MM.1S (cell line): Measurements from ENCODE around the gene CD40.

Experiments
- DNase-seq: peaks from one replicate; pipeline ENCODE4 v3.0.0-alpha.2; 2015
- H2AFZ ChIP-seq: fragments of 300-600 bp; sonication (generic); 2 replicates; pipeline ENCODE4 v1.6.0; 2016; ENCODE audit warnings: antibody characterized with exemption, low read length
- H3F3A ChIP-seq: fragments of 300-600 bp; sonication (generic); 2 replicates; pipeline ENCODE4 v1.6.1; 2016; ENCODE audit warnings: mild to moderate bottlenecking, antibody characterized with exemption, low read length, moderate library complexity, mixed read lengths; ENCODE audit not compliant: insufficient read depth
- H3K27ac ChIP-seq: fragments of 300-600 bp; sonication (generic); 2 replicates; pipeline ENCODE4 v1.5.1; 2016; ENCODE audit warnings: mild to moderate bottlenecking, low read length
- H3K27me3 ChIP-seq: fragments of 300-600 bp; sonication (generic); replicated peaks from 2 replicates; pipeline ENCODE4 v1.6.0; 2016; ENCODE audit warnings: low read length; ENCODE audit not compliant: insufficient read depth
- H3K36me3 ChIP-seq: fragments of 300-600 bp; sonication (generic); replicated peaks from 2 replicates; pipeline ENCODE4 v1.6.1; 2016; ENCODE audit warnings: mild to moderate bottlenecking, low read length, mixed read lengths; ENCODE audit not compliant: insufficient read depth
- H3K4me1 ChIP-seq: fragments of 300-600 bp; sonication (generic); 2 replicates; pipeline ENCODE4 v1.6.1; 2016; ENCODE audit warnings: low read length, mixed read lengths
- H3K4me2 ChIP-seq: fragments of 300-600 bp; sonication (generic); 2 replicates; pipeline ENCODE4 v1.6.0; 2016; ENCODE audit warnings: low read depth, low read length
- H3K4me3 ChIP-seq: fragments of 300-600 bp; sonication (generic); 2 replicates; pipeline ENCODE4 v1.5.1; 2016; ENCODE audit warnings: low read length, mixed read lengths
- H3K79me2 ChIP-seq: fragments of 300-600 bp; sonication (generic); 2 replicates; pipeline ENCODE4 v1.6.1; 2016; ENCODE audit warnings: mixed run types, low read length, mixed read lengths
- H3K9ac ChIP-seq: fragments of 300-600 bp; sonication (generic); 2 replicates; pipeline ENCODE4 v1.6.1; 2016; ENCODE audit warnings: low read length, mixed read lengths
- H3K9me2 ChIP-seq: fragments of 300-600 bp; sonication (generic); replicated peaks from 2 replicates; pipeline ENCODE4 v1.6.1; 2016; ENCODE audit warnings: mild to moderate bottlenecking, low read length, mixed read lengths; ENCODE audit not compliant: insufficient read depth
- H3K9me3 ChIP-seq: fragments of 300-600 bp; sonication (generic); replicated peaks from 2 replicates; pipeline ENCODE4 v1.6.1; 2016; ENCODE audit warnings: mild to moderate bottlenecking, low read length, mixed read lengths; ENCODE audit not compliant: insufficient read depth
- H4K20me1 ChIP-seq: fragments of 300-600 bp; sonication (generic); 2 replicates; pipeline ENCODE4 v1.6.1; 2016; ENCODE audit warnings: mild to moderate bottlenecking, low read length, moderate library complexity, mixed read lengths; ENCODE audit not compliant: insufficient read depth
- EZH2 ChIP-seq: fragments of 300-600 bp; sonication (generic); optimal IDR thresholded peaks from 2 replicates; pipeline ENCODE3; 2017; ENCODE audit warnings: low read depth, mild to moderate bottlenecking, antibody characterized with exemption, low read length, mixed read lengths
- EZH2phosphoT487 ChIP-seq: fragments of 300-600 bp; sonication (generic); IDR thresholded peaks from 2 replicates; pipeline ENCODE4 v1.6.1; 2018; ENCODE audit warnings: antibody characterized with exemption, low read length
- TF ChIP-seq, protein P1 (sequence below): fragments of 300-600 bp; sonication (generic); IDR thresholded peaks from 2 replicates; pipeline ENCODE4 v1.5.1; 2016; ENCODE audit warnings: antibody characterized with exemption, low read length, mixed read lengths

CD40 gene

DNA sequence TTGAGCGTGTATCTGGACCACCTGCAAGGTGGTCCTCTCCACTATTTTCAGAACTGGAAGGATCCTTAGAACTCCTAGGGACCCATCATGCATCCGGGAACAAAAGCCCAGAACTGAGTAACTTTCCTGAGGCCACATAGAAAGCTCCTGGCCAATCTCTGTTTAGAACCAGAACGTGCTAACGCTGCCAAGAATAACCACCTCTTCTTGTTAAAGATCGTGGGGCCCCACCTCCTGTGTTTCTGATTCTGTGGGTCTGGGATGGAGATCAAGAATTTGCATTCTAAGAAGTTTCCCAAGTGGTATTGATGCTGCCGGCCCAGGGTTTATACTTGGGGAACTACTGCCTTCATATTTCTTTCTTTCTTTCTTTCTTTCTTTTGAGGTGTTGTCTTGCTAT lies 13.3 kb downstream of the CD40 start:
- peaks cover 35% of the 10 kb centered on the region for H3K27me3 ChIP-seq
- no peak for DNase-seq
- TF ChIP-seq EZH2: no peak
- TF ChIP-seq, protein P1, sequence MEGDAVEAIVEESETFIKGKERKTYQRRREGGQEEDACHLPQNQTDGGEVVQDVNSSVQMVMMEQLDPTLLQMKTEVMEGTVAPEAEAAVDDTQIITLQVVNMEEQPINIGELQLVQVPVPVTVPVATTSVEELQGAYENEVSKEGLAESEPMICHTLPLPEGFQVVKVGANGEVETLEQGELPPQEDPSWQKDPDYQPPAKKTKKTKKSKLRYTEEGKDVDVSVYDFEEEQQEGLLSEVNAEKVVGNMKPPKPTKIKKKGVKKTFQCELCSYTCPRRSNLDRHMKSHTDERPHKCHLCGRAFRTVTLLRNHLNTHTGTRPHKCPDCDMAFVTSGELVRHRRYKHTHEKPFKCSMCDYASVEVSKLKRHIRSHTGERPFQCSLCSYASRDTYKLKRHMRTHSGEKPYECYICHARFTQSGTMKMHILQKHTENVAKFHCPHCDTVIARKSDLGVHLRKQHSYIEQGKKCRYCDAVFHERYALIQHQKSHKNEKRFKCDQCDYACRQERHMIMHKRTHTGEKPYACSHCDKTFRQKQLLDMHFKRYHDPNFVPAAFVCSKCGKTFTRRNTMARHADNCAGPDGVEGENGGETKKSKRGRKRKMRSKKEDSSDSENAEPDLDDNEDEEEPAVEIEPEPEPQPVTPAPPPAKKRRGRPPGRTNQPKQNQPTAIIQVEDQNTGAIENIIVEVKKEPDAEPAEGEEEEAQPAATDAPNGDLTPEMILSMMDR: no peak
- no peak for TF ChIP-seq EZH2phosphoT487
- no peak overlapping the region for H3K4me2 ChIP-seq
- no peaks in the 10 kb centered on the region for H4K20me1 ChIP-seq
- H3K9me2 ChIP-seq: no peaks in the 10 kb centered on the region
- no peak overlapping the region for H2AFZ ChIP-seq
- H3K27ac ChIP-seq: no peak overlapping the region
- H3K79me2 ChIP-seq: no peaks in the 10 kb centered on the region
- H3K4me3 ChIP-seq: no peak overlapping the region
- no peaks in the 10 kb centered on the region for H3K36me3 ChIP-seq
- no peaks in the 10 kb centered on the region for H3F3A ChIP-seq
- H3K4me1 ChIP-seq: no peaks in the 10 kb centered on the region
- no peaks in the 10 kb centered on the region for H3K9me3 ChIP-seq
- H3K9ac ChIP-seq: no peak overlapping the region

DNA sequence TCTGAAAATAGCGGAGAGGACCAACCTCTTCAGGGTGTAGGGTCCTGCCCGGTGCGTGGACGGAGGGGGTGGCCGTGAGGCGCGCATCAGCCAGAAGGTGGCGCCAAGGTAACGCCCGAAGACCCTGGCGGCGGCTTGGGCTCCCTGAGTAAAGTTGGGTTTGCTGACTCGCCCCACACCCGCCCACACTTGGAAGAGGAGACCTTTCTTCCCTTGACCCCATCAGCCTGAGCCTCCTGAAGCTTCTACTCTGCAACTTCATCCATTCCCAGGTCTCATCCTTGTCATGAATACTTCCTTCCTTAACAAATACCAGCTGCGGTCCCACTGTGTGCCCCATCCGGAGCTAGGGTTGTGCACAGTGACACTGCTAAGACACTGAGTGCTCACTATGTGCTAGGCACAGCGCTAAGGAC lies 14.6 kb downstream of the CD40 start:
- H3K27ac ChIP-seq: no peak overlapping the region
- no peaks in the 10 kb centered on the region for H3K36me3 ChIP-seq
- no peaks in the 10 kb centered on the region for H3F3A ChIP-seq
- DNase-seq: peak; percentile 59
- no peaks in the 10 kb centered on the region for H4K20me1 ChIP-seq
- no peak overlapping the region for H2AFZ ChIP-seq
- TF ChIP-seq EZH2phosphoT487: no peak
- TF ChIP-seq, protein P1: peak; percentile 78
- H3K9me2 ChIP-seq: no peaks in the 10 kb centered on the region
- H3K79me2 ChIP-seq: no peaks in the 10 kb centered on the region
- no peaks in the 10 kb centered on the region for H3K4me1 ChIP-seq
- H3K27me3 ChIP-seq: peaks cover 39% of the 10 kb centered on the region
- no peak overlapping the region for H3K4me3 ChIP-seq
- no peak overlapping the region for H3K9ac ChIP-seq
- no peaks in the 10 kb centered on the region for H3K9me3 ChIP-seq
- no peak overlapping the region for H3K4me2 ChIP-seq

DNA sequence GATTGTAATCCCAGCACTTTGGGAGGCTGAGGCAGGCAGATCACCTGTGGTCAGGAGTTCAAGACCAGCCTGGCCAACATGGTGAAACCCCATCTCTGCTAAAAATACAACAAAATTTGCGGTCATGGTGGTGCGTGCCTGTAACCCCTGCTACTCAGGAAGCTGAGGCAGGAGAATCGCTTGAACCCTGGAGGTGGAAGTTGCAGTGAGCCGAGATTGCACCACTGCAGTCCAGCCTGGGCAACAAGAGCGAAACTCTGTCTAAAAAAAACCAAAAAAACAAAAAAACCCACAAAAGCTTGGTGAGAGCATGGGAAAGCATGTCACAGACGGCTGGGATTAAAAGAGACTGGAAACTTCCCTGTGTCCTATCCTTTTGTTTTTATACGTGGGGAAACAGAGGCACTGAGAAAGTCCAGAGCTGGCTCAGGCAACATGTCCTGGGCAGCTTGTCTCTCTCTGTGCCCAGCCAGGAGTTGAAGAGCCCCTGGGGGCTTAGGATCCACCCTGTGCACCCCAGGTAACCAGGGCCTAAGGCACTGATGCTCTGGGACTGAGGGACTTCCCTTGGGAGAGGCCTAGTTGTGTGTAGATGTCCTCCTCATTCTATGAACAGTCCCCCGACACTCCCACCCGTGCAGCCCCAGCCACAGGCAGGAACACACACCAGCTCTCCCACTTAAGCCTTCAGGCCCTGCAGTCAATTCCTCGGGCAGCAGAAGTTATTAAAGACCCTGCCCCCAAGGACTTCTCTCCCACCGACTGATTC lies 16.0 kb downstream of the CD40 start:
- no peaks in the 10 kb centered on the region for H3F3A ChIP-seq
- no peaks in the 10 kb centered on the region for H4K20me1 ChIP-seq
- no peak overlapping the region for H3K27ac ChIP-seq
- no peaks in the 10 kb centered on the region for H3K79me2 ChIP-seq
- no peak overlapping the region for H3K4me3 ChIP-seq
- no peak overlapping the region for H2AFZ ChIP-seq
- H3K9me2 ChIP-seq: no peaks in the 10 kb centered on the region
- no peaks in the 10 kb centered on the region for H3K4me1 ChIP-seq
- no peak overlapping the region for H3K9ac ChIP-seq
- TF ChIP-seq EZH2 (no peak), EZH2phosphoT487 (no peak)
- TF ChIP-seq, protein P1: no peak
- H3K9me3 ChIP-seq: no peaks in the 10 kb centered on the region
- peaks cover 49% of the 10 kb centered on the region for H3K27me3 ChIP-seq
- no peak for DNase-seq
- no peak overlapping the region for H3K4me2 ChIP-seq
- H3K36me3 ChIP-seq: no peaks in the 10 kb centered on the region
